Activated T-cell treated with anti-CD3 and anti-CD28 coated beads, Interleukin-2, amount 50 U/mL, for 24 hours (primary cell): ENCODE measurements around the gene PRKCH.

Source experiments
- DNase-seq: peaks from one replicate; pipeline ENCODE4 v3.0.0-alpha.2; 2020
- H3K27ac Mint-ChIP-seq: 2 replicates; pipeline ENCODE4 v1.8.0; 2020; ENCODE audit warnings: mild to moderate bottlenecking, mixed read lengths
- H3K27me3 Mint-ChIP-seq: 2 replicates; pipeline ENCODE4 v1.8.0; 2020; ENCODE audit warnings: mixed read lengths
- H3K36me3 Mint-ChIP-seq: 2 replicates; pipeline ENCODE4 v1.8.0; 2020; ENCODE audit warnings: low read depth, mixed read lengths
- H3K4me1 Mint-ChIP-seq: 2 replicates; pipeline ENCODE4 v1.8.0; 2020; ENCODE audit warnings: low read depth, mixed read lengths
- H3K4me3 Mint-ChIP-seq: 2 replicates; pipeline ENCODE4 v1.8.0; 2020; ENCODE audit warnings: mild to moderate bottlenecking, moderate library complexity, mixed read lengths
- H3K9me3 Mint-ChIP-seq: 2 replicates; pipeline ENCODE4 v1.8.0; 2020; ENCODE audit warnings: mixed read lengths

The PRKCH gene

DNA sequence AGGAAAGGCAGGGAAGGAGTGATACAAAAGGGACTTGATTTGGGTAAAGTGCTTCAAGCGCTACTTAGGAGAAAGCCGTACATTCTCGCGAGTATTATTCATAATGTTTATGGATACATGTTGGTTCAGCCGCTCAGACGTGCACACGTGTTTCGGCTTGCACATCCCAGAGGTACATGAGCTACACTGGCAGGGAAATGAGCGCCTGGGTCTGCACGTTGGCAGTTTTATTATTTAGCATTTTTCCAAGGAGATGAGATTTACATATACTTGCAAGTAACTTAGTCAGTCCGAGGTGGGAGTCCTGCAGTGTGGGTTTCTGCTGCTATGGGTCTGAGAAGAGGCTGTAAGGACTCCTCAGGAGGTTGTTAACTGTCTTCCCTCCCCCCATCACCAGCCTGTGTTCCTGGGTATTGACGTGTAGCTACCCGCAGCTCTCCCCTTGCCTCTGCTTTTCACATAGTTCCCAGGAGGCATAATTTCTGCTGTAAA is 1.5 kb downstream of the PRKCH start:
- no peaks in the 10 kb centered on the region for H3K9me3 Mint-ChIP-seq
- peak overlapping the region; percentile 93 for H3K4me3 Mint-ChIP-seq
- no peaks in the 10 kb centered on the region for H3K27me3 Mint-ChIP-seq
- H3K36me3 Mint-ChIP-seq: peaks cover 51% of the 10 kb centered on the region
- peak; percentile 68 for DNase-seq
- peaks cover 45% of the 10 kb centered on the region for H3K4me1 Mint-ChIP-seq
- peak overlapping the region; percentile 96 for H3K27ac Mint-ChIP-seq

DNA sequence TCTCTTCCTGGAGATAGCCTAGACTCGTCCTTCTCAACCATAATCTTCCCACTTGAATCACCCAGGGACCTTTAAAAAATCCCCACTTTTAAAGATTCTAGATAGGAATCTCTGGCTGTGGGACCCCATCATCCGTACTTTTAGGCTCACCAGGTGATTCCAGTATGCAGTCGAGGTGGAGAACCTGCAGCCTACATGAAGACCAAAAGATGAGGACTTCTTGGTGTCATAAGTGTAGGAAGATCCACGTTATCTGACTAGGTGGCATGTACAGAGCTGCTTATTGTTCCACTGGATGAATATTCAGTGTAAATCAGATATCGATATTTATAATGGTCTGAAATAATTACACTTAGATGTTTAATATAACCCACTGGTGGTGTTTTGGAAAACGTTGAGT is 2.6 kb downstream of the PRKCH start:
- no peak for DNase-seq
- Mint-ChIP-seq H3K9me3 (no peaks in the 10 kb centered on the region), H3K27ac (peak overlapping the region; percentile 96), H3K4me3 (peak overlapping the region; percentile 93), H3K4me1 (peaks cover 54% of the 10 kb centered on the region), H3K36me3 (peaks cover 56% of the 10 kb centered on the region), H3K27me3 (no peaks in the 10 kb centered on the region)

DNA sequence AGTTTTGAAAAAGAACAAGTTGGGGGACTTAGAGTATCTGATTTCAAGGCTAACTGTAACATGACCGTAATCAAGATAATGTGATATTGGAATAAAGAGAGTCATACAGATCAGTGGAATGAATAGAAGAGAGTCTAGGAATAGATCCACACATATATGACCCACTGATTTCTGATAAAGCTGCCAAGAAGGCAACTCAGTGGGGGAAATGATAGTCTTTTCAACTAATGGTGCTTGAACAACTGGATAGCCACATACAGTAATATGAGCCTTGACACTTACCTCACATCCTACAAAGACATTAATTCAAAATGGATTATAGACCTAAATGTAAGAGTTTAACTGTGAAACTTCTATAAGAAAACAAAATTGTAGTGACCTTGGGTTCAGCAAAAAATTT is 3.8 kb downstream of the PRKCH start:
- Mint-ChIP-seq H3K9me3 (no peaks in the 10 kb centered on the region), H3K27ac (peak overlapping the region; percentile 96), H3K36me3 (peaks cover 64% of the 10 kb centered on the region), H3K27me3 (no peaks in the 10 kb centered on the region), H3K4me1 (peaks cover 65% of the 10 kb centered on the region), H3K4me3 (peak overlapping the region; percentile 93)
- no peak for DNase-seq

DNA sequence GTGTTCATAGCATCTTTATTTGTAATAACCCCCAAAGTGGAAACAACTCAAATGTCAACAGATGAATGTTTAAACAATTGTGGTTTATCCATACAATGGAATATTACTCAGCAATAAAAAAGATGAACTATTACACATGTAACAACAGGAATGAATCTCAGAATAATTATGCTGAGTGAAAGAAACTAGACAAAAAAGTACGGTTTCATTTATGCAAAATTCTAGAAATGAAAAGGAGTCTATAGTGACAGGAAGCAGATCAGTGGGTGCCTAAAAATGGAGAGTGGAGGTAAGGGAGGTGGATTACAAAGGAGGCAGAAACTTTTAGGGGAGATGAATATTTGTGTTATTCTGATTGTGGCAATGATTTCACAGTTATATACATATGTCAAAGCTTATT is 4.8 kb downstream of the PRKCH start:
- no peak for DNase-seq
- Mint-ChIP-seq H3K27me3 (no peaks in the 10 kb centered on the region), H3K4me3 (peak overlapping the region; percentile 93), H3K9me3 (no peaks in the 10 kb centered on the region), H3K27ac (peak overlapping the region; percentile 96), H3K4me1 (peaks cover 67% of the 10 kb centered on the region), H3K36me3 (peaks cover 66% of the 10 kb centered on the region)

DNA sequence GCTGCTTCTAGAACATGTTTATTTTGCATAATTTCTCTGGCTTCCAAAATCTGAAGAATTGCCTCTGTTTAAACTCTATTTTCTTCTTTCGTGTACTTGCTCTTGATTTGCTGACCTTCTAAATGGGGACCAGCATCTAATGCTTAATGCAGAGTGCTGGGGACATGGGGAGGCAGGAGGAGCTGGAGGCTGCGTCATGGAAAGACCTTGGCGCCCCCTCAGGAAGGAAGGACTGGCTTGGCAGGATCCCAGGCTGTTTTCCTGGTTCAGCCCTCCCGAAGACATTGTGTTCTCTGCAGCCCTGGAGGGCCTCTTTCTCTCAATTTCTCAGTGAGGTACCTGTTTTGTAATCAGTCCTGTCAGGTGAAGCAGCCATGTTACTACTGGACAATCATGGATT is 5.5 kb downstream of the PRKCH start:
- Mint-ChIP-seq H3K27me3 (no peaks in the 10 kb centered on the region), H3K36me3 (peaks cover 66% of the 10 kb centered on the region), H3K4me3 (peak overlapping the region; percentile 93), H3K4me1 (peaks cover 74% of the 10 kb centered on the region), H3K9me3 (no peaks in the 10 kb centered on the region), H3K27ac (peak overlapping the region; percentile 96)
- no peak for DNase-seq

DNA sequence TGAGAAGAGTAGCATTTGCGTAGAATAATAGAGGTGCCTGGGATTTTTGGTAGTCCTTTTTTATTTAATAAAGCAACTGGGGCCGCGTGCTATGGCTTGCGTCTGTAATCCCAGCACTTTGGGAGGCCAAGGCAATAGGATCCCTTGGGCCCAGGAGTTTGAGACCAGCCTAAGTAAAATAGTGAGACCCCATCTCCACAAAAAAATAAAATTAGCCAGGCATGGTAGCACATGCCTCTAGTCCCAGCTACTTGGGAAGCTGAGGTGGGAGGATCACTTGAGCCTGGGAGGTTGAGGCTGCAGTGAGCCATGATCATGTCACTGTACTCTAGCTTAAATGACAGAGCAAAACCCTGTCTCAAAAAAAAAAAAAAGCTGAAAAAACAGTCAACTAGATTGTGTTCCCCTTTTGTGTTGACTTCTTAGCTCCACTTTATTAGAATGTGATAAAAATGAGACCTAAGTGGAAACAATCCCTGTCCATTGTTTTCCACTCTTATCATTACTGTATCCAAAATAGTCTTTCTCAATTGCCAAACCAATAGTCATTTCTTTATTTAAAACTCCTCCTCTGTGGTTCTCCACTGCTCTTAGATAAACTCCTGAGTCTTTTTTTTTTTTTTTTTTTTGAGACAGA is 7.4 kb downstream of the PRKCH start:
- H3K4me3 Mint-ChIP-seq: peak overlapping the region; percentile 93
- no peaks in the 10 kb centered on the region for H3K27me3 Mint-ChIP-seq
- no peak for DNase-seq
- H3K4me1 Mint-ChIP-seq: peaks cover 90% of the 10 kb centered on the region
- peak overlapping the region; percentile 96 for H3K27ac Mint-ChIP-seq
- H3K36me3 Mint-ChIP-seq: peaks cover 49% of the 10 kb centered on the region
- H3K9me3 Mint-ChIP-seq: no peaks in the 10 kb centered on the region

DNA sequence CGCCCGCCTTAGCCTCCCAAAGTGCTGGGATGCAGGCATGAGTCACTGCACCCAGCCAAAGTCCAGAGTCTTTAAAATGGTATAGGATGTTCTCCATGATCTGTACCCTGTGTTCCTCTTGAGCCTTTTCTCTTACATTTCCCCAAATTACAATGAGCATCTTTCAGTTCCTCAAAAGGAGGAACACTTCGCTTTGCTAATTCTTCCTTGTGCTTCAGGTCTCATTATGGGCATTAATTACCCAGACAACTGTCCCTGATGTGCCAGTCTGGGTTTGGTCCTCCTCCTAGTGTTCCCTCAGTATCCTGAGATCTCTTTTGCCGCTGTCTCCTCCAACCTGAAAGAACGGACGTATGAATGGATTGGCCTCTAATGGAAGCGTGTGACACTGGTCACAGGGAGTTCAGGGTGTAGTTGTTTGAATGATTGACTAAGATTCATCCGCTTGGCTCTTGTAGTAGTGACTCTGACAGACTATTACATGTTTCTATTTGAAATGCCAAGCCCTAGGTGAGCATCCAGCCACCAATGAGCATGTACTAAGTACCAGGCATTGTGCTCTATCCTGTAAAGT is 8.2 kb downstream of the PRKCH start:
- Mint-ChIP-seq H3K4me3 (peak overlapping the region; percentile 93), H3K36me3 (peaks cover 43% of the 10 kb centered on the region), H3K27ac (peak overlapping the region; percentile 96), H3K9me3 (no peaks in the 10 kb centered on the region), H3K4me1 (peaks cover 92% of the 10 kb centered on the region), H3K27me3 (no peaks in the 10 kb centered on the region)
- no peak for DNase-seq

DNA sequence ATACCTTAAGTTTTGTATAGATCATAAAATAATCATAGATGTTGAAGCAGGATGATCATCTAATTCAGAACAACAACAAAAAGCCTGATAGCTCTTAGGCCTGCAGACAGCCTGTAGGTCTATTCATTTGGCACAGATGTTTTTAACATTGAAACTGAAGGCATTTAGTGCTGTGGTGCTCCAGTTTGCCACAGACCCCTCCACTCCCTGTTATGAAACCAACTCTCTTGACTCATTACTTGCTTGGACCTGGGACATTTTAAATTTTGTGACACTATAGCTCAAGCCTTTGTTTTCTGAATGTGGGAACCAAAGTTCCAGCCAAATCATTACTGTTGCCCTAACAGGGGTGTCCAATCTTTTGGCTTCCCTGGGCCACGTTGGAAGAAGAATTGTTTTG is 9.1 kb downstream of the PRKCH start:
- peak overlapping the region; percentile 96 for H3K27ac Mint-ChIP-seq
- peak overlapping the region; percentile 93 for H3K4me3 Mint-ChIP-seq
- no peak for DNase-seq
- H3K4me1 Mint-ChIP-seq: peaks cover 91% of the 10 kb centered on the region
- H3K9me3 Mint-ChIP-seq: no peaks in the 10 kb centered on the region
- no peaks in the 10 kb centered on the region for H3K27me3 Mint-ChIP-seq
- H3K36me3 Mint-ChIP-seq: peaks cover 36% of the 10 kb centered on the region

DNA sequence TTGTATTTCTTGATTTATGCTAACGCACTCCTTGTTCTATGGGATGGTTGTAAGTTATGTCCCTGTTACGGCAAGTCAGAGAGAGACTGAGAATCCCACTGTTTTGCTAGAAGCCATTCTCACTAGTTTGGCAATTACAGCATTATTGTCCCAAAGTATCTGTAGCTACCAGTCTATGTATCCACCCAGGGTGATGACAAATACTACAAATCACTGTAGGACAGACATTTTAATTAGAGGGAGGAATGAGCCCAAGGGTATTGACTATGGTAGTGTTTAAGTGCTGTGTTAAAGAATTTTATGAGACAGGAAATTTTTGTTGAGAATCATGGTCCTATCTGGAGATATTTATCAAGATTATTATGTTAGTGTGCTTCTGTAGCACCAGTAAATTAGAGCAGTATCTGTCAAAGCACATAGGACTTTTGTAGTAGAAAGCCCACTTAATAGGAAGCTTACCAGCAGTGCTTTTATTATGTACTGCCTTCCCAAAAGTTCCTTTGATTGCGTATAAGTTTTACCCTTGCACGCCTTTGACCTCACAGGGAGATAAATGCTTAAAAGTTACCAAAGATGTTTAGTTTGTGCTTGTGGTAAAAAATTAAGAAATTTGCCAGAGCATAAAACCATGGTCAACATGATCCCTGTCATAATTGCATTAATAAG is 10.7 kb downstream of the PRKCH start:
- DNase-seq: no peak
- Mint-ChIP-seq H3K27me3 (no peaks in the 10 kb centered on the region), H3K36me3 (peaks cover 29% of the 10 kb centered on the region), H3K9me3 (no peaks in the 10 kb centered on the region), H3K4me1 (peaks cover 89% of the 10 kb centered on the region), H3K4me3 (peak overlapping the region; percentile 74), H3K27ac (peak overlapping the region; percentile 97)

DNA sequence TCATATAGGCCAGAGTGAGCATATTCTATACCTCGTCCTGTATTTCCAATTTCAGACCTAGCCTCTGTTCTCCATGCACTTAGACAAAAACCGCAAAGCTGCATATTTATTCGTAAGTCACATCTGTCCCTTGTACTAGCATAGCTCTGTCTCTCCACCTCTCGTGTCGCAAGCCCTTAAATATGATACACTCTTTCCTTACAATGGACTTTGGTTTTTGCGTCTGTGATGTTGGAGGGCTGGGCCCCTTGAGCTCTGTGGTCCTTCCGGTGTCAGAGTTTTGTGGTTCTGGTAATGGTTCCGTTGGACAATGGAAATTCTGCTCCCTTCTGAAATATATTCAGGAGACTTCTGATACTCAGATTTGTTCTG is 11.3 kb downstream of the PRKCH start:
- no peaks in the 10 kb centered on the region for H3K27me3 Mint-ChIP-seq
- peaks cover 26% of the 10 kb centered on the region for H3K36me3 Mint-ChIP-seq
- peaks cover 89% of the 10 kb centered on the region for H3K4me1 Mint-ChIP-seq
- DNase-seq: no peak
- no peaks in the 10 kb centered on the region for H3K9me3 Mint-ChIP-seq
- peak overlapping the region; percentile 74 for H3K4me3 Mint-ChIP-seq
- H3K27ac Mint-ChIP-seq: peak overlapping the region; percentile 97

DNA sequence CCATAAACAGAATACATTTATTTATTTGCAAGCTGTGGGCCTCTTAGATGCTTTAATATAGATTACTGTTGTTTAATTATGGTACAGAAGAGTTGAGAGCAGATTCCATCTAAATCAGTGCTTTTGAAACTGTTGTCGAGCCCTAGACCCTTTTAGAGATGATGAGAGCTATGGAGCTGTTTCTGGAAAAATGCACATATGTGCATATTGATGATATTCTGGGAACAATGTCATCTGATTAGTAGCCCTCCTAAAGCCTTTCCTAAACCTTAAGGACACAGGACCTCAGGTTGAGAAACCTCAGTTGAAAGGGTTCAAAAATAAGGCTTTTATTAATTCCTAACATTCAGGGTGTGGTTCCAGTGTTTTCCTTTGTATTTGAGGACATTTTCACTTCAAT is 11.7 kb downstream of the PRKCH start:
- peak overlapping the region; percentile 74 for H3K4me3 Mint-ChIP-seq
- no peaks in the 10 kb centered on the region for H3K27me3 Mint-ChIP-seq
- peaks cover 28% of the 10 kb centered on the region for H3K36me3 Mint-ChIP-seq
- no peak for DNase-seq
- H3K9me3 Mint-ChIP-seq: no peaks in the 10 kb centered on the region
- H3K4me1 Mint-ChIP-seq: peaks cover 92% of the 10 kb centered on the region
- H3K27ac Mint-ChIP-seq: peak overlapping the region; percentile 97

DNA sequence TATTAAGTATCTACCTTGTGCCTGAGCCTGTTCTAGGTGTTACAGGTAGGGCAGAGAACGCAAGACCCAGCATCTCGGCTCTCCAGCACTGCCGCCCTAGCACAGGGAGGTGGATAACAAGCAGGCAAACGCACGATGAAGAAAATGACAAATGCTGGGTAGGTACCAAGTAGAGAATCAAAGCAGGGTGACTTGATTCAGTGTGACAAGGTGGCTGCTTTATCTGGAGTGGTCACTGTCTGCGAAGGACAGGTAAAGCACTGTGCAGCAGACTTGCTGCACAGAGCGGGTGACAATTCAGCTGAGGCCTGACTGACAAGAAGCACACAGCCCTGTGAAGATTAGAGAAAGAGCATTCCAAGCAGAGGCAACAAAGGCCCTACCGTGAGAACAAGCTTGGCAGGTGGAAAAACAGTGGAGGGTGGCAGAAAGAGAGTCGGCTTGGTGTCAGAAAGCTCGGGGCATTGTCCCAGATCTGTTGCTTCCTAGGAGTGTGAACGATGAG is 12.9 kb downstream of the PRKCH start:
- no peaks in the 10 kb centered on the region for H3K9me3 Mint-ChIP-seq
- H3K4me3 Mint-ChIP-seq: peak overlapping the region; percentile 74
- DNase-seq: peak; percentile 63
- peaks cover 92% of the 10 kb centered on the region for H3K4me1 Mint-ChIP-seq
- no peaks in the 10 kb centered on the region for H3K27me3 Mint-ChIP-seq
- H3K36me3 Mint-ChIP-seq: peaks cover 27% of the 10 kb centered on the region
- H3K27ac Mint-ChIP-seq: peak overlapping the region; percentile 97

DNA sequence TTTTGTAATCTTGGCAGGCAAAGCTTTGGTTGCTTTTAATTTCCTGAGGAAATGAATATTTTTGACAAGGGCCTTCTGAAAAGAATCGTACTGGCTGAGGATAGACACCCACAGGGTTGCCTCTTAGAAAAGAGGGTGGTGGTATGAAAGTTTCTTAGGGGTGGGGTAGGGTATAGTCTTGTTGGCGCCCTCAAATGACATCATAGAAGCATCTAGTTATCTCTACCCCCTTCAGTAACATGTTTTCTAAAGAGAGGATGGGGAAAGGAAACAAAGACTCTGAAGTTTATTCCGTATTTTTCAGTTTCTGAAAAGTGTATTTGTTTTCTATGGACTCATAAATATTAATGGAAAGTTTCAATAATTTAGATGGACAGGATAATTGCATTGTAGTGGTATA is 13.7 kb downstream of the PRKCH start:
- Mint-ChIP-seq H3K27me3 (no peaks in the 10 kb centered on the region), H3K4me1 (peaks cover 89% of the 10 kb centered on the region), H3K9me3 (no peaks in the 10 kb centered on the region), H3K4me3 (peak overlapping the region; percentile 67), H3K27ac (peak overlapping the region; percentile 93), H3K36me3 (peaks cover 23% of the 10 kb centered on the region)
- DNase-seq: no peak

DNA sequence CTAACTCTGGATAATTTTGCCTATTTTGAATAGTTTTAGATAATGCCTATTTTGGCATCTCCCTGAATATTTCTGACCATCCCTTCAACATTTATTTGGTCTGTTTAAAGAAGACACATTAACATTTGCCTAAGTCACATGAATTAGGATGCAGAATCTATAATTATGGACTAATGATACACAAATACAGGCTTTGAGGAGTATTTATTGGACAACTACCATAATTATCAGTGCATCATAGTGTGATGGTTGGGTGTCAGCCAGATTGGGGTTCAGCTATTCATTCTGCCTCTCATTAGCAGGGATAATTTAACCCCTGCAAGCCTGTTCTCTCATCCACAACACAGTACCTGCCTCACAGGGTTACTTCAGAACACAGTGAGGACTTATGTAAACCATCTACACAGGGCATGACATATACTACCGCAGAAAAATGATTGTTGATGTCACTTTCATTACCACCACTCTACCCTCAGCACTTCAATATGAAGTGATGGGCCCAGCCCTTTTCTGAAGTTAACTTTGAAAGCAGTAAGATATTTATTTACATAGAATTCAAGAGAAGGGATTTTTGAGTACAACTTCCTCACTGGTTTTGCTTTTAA is 14.4 kb downstream of the PRKCH start:
- Mint-ChIP-seq H3K4me3 (peak overlapping the region; percentile 67), H3K27me3 (no peaks in the 10 kb centered on the region), H3K9me3 (no peaks in the 10 kb centered on the region), H3K27ac (peak overlapping the region; percentile 93), H3K4me1 (peaks cover 89% of the 10 kb centered on the region), H3K36me3 (peaks cover 25% of the 10 kb centered on the region)
- DNase-seq: no peak
